ENCODE results near the gene KCNJ18. TPM values are rescaled to one million over a fixed set of nuclear protein-coding genes. Genes with fewer than 3 reads are reported as not detected.
"Not testable (repeated sequence)": the region's sequence is repeated elsewhere in the genome, so short reads cannot be mapped to it uniquely, and the experiment has no call there.

KCNJ18 gene
- total RNA-seq, 5 donors from 2014 or later (not counting 1 experiment from before 2014, with no cell fraction given), result not detected

DNA sequence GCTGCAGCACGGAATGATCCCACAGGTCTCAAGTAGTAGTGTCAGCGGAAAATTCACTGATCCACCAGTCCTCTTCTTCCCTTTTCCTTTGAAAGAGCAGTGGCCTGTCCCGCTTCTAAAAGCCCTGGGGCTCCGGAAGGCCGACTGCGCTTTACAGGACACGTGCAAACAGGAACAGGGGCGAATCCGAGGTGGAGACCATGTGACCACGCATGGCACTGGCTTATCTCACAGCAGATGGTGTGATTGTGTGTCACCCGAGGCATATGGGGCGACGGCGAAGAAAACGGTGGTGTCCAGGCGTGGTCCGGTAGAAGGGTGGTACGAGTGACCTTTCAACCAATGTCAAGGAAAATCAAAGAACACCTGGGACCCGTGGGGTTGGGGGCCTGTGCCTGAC, 12.0 kb upstream of the KCNJ18 start:
- POLR2A ChIA-PET, result no interaction called here
- Mint-ChIP-seq H3K4me3 (no peak overlapping the region), H3K27me3 (no peaks in the 10 kb centered on the region), H3K36me3 (no peaks in the 10 kb centered on the region), H3K27ac (no peak overlapping the region), H3K9me3 (peaks cover 0 to 8% (median 4%) of the 10 kb centered on the region in 3 donors), H3K4me1 (no peaks in the 10 kb centered on the region)
- no peaks in the 10 kb centered on the region for H3K4me1 ChIP-seq (ENCODE audit: control insufficient read depth in 1 of 2, extremely low read depth in 1 of 2, insufficient read depth in 2 of 2, low read length in 2 of 2)
- no peaks in the 10 kb centered on the region for H3K9me3 ChIP-seq
- ATAC-seq (replicated peaks in 1 of 4) (no peak), DNase-seq (peak in 1 of 35 experiments; percentile 22)
- CTCF ChIA-PET, result no interaction called here
- no peaks in the 10 kb centered on the region for H3K36me3 ChIP-seq (ENCODE audit: control insufficient read depth in 2 of 2, extremely low read depth in 1 of 2, insufficient read depth in 1 of 2, low read length in 1 of 2)
- H3K27me3 ChIP-seq (replicated peaks in 1 of 2; ENCODE audit: control insufficient read depth in 2 of 2, extremely low read depth in 1 of 2, insufficient read depth in 2 of 2, low read length in 1 of 2), result no peaks in the 10 kb centered on the region
- no peak overlapping the region for H3K27ac ChIP-seq (ENCODE audit: low read length)
- 84% methylated on average over 19 of the region's 19 CpGs for WGBS (ENCODE audit: insufficient coverage)
- no peak overlapping the region for H3K4me3 ChIP-seq (ENCODE audit: control insufficient read depth in 1 of 2, extremely low read depth in 1 of 2, low read length in 1 of 2)

DNA sequence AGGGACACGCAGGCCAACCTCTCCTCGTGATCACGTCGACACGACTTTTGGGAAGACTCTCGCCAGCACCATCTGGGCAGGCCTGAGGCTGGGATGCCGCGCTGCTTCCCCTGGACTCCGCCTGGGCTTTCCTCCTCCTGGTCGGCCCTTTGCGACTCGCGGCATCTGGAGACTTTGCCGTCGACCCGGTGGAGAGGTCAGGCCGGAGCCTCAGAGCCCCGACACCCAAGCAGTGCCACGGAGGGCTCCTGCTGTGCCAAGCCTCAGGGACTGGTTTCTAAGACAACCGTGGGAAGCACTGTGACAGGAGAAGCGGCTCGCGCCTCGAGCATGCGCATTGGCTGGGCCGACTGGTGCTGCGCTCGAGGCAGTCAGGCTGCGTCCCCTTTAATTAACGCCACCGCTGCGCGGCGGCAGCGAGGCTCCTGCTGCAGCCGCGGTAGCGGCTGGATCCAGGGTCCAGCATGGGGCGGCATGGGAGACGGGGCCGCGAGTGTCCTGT, 11.4 kb upstream of the KCNJ18 start:
- H3K27ac Mint-ChIP-seq; H3K27me3 ChIP-seq (replicated peaks in 1 of 2; ENCODE audit: control insufficient read depth in 2 of 2, extremely low read depth in 1 of 2, insufficient read depth in 2 of 2, low read length in 1 of 2); H3K4me1 Mint-ChIP-seq; H3K9me3 ChIP-seq; H3K4me3 ChIP-seq (ENCODE audit: control insufficient read depth in 1 of 2, extremely low read depth in 1 of 2, low read length in 1 of 2); H3K36me3 ChIP-seq (ENCODE audit: control insufficient read depth in 2 of 2, extremely low read depth in 1 of 2, insufficient read depth in 1 of 2, low read length in 1 of 2); H3K4me3 Mint-ChIP-seq; CTCF ChIA-PET; H3K27me3 Mint-ChIP-seq; H3K36me3 Mint-ChIP-seq; H3K4me1 ChIP-seq (ENCODE audit: control insufficient read depth in 1 of 2, extremely low read depth in 1 of 2, insufficient read depth in 2 of 2, low read length in 2 of 2); H3K9me3 Mint-ChIP-seq; H3K27ac ChIP-seq (ENCODE audit: low read length); POLR2A ChIA-PET; ATAC-seq (replicated peaks in 1 of 4): not testable (repeated sequence)
- 79% methylated on average over 39 of the region's 42 CpGs for WGBS (ENCODE audit: insufficient coverage)
- peak in 1 of 35 experiments; percentile 19 for DNase-seq

- H3K4me1 Mint-ChIP-seq; ATAC-seq (replicated peaks in 1 of 4); H3K27ac Mint-ChIP-seq; DNase-seq; CTCF ChIA-PET; H3K36me3 Mint-ChIP-seq; POLR2A ChIA-PET; H3K36me3 ChIP-seq (ENCODE audit: control insufficient read depth in 2 of 2, extremely low read depth in 1 of 2, insufficient read depth in 1 of 2, low read length in 1 of 2); H3K27me3 Mint-ChIP-seq; H3K4me1 ChIP-seq (ENCODE audit: control insufficient read depth in 1 of 2, extremely low read depth in 1 of 2, insufficient read depth in 2 of 2, low read length in 2 of 2); H3K9me3 ChIP-seq; H3K4me3 Mint-ChIP-seq; H3K27me3 ChIP-seq (replicated peaks in 1 of 2; ENCODE audit: control insufficient read depth in 2 of 2, extremely low read depth in 1 of 2, insufficient read depth in 2 of 2, low read length in 1 of 2); H3K9me3 Mint-ChIP-seq; H3K27ac ChIP-seq (ENCODE audit: low read length); H3K4me3 ChIP-seq (ENCODE audit: control insufficient read depth in 1 of 2, extremely low read depth in 1 of 2, low read length in 1 of 2): not testable (repeated sequence)
- 91% methylated on average over 15 of the region's 20 CpGs for WGBS (ENCODE audit: insufficient coverage)
Measured at GRCh38 chr17:21681576-21681975, 10.7 kb upstream of the KCNJ18 start.

DNA sequence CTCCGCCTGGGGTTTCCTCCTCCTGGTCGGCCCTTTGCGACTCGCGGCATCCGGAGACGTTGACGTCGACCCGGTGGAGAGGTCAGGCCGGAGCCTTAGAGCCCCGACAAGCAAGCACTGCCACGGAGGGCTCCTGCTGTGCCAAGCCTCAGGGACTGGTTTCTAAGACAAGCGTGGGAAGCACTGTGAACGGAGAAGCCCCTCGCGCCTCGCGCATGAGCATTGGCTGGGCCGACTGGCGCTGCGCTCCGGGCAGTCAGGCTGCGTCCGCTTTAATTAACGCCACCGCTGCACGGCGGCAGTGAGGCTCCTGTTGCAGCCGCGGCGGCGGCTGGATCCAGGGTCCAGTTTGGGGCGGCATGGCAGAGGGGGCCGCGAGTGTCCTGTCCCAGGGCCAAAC, 10.2 kb upstream of the KCNJ18 start:
- H3K4me3 Mint-ChIP-seq; ATAC-seq (replicated peaks in 1 of 4); H3K27ac Mint-ChIP-seq; POLR2A ChIA-PET; H3K36me3 ChIP-seq (ENCODE audit: control insufficient read depth in 2 of 2, extremely low read depth in 1 of 2, insufficient read depth in 1 of 2, low read length in 1 of 2); H3K4me3 ChIP-seq (ENCODE audit: control insufficient read depth in 1 of 2, extremely low read depth in 1 of 2, low read length in 1 of 2); H3K4me1 ChIP-seq (ENCODE audit: control insufficient read depth in 1 of 2, extremely low read depth in 1 of 2, insufficient read depth in 2 of 2, low read length in 2 of 2); H3K4me1 Mint-ChIP-seq; H3K27me3 Mint-ChIP-seq; H3K9me3 ChIP-seq; H3K27me3 ChIP-seq (replicated peaks in 1 of 2; ENCODE audit: control insufficient read depth in 2 of 2, extremely low read depth in 1 of 2, insufficient read depth in 2 of 2, low read length in 1 of 2); CTCF ChIA-PET; DNase-seq; H3K36me3 Mint-ChIP-seq; H3K27ac ChIP-seq (ENCODE audit: low read length): not testable (repeated sequence)
- H3K9me3 Mint-ChIP-seq, result peaks cover 0 to 14% (median 8%) of the 10 kb centered on the region in 3 donors
- WGBS (ENCODE audit: insufficient coverage), result 91% methylated on average over 31 of the region's 36 CpGs

DNA sequence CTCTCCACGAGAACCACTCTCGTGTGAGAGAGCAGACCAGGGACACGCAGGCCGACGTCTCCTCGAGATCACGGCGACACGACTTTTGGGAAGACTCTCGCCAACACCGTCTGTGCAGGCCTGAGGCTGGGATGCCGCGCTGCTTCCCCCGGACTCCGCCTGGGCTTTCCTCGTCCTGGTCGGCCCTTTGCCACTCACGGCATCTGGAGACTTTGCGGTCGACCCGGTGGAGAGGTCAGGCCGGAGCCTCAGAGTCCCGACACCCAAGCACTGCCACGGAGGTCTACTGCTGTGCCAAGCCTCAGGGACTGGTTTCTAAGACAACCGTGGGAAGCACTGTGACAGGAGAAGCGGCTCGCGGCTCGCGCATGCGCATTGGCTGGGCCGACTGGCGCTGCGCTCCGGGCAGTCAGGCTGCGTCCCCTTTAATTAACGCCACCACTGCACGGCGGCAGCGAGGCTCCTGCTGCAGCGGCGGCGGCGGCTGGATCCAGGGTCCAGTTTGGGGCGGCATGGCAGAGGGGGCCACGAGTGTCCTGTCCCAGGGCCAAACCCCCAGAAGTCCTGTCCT, 9.1 kb upstream of the KCNJ18 start:
- H3K4me3 Mint-ChIP-seq; H3K4me1 Mint-ChIP-seq; POLR2A ChIA-PET; H3K27me3 Mint-ChIP-seq; H3K4me3 ChIP-seq (ENCODE audit: control insufficient read depth in 1 of 2, extremely low read depth in 1 of 2, low read length in 1 of 2); H3K9me3 Mint-ChIP-seq; ATAC-seq (replicated peaks in 1 of 4); H3K36me3 Mint-ChIP-seq; H3K9me3 ChIP-seq; CTCF ChIA-PET; H3K4me1 ChIP-seq (ENCODE audit: control insufficient read depth in 1 of 2, extremely low read depth in 1 of 2, insufficient read depth in 2 of 2, low read length in 2 of 2); H3K27ac Mint-ChIP-seq; H3K27me3 ChIP-seq (replicated peaks in 1 of 2; ENCODE audit: control insufficient read depth in 2 of 2, extremely low read depth in 1 of 2, insufficient read depth in 2 of 2, low read length in 1 of 2); H3K36me3 ChIP-seq (ENCODE audit: control insufficient read depth in 2 of 2, extremely low read depth in 1 of 2, insufficient read depth in 1 of 2, low read length in 1 of 2); DNase-seq; H3K27ac ChIP-seq (ENCODE audit: low read length): not testable (repeated sequence)
- WGBS (ENCODE audit: insufficient coverage), result 91% methylated on average over 25 of the region's 46 CpGs

DNA sequence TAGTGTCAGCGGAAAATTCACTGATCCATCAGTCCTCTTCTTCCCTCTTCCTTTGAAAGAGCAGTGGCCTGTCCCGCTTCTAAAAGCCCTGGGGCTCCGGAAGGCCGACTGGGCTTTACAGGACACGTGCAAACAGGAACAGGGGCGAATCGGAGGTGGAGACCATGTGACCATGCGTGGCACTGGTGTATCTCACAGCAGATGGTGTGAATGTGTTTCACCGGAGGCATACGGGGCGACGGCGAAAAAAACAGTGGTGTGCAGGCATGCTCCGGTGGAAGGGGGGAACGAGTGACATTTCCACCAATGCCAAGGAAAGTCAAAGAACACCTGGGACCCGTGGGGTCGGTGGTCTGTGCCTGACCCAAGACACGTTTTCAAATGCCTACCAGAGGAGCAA, 8.4 kb upstream of the KCNJ18 start:
- H3K4me1 ChIP-seq (ENCODE audit: control insufficient read depth in 1 of 2, extremely low read depth in 1 of 2, insufficient read depth in 2 of 2, low read length in 2 of 2); H3K27ac ChIP-seq (ENCODE audit: low read length); H3K27ac Mint-ChIP-seq; H3K4me3 Mint-ChIP-seq; ATAC-seq (replicated peaks in 1 of 4); CTCF ChIA-PET; H3K9me3 Mint-ChIP-seq; H3K27me3 ChIP-seq (replicated peaks in 1 of 2; ENCODE audit: control insufficient read depth in 2 of 2, extremely low read depth in 1 of 2, insufficient read depth in 2 of 2, low read length in 1 of 2); H3K36me3 ChIP-seq (ENCODE audit: control insufficient read depth in 2 of 2, extremely low read depth in 1 of 2, insufficient read depth in 1 of 2, low read length in 1 of 2); H3K4me3 ChIP-seq (ENCODE audit: control insufficient read depth in 1 of 2, extremely low read depth in 1 of 2, low read length in 1 of 2); H3K27me3 Mint-ChIP-seq; H3K9me3 ChIP-seq; H3K4me1 Mint-ChIP-seq; H3K36me3 Mint-ChIP-seq; POLR2A ChIA-PET; DNase-seq: not testable (repeated sequence)
- 96% methylated on average over 7 of the region's 18 CpGs for WGBS (ENCODE audit: insufficient coverage)

GRCh38 chr17:21684384-21684783, 7.9 kb upstream of the KCNJ18 start:
- 84% methylated on average over 4 of the region's 33 CpGs for WGBS (ENCODE audit: insufficient coverage)
- H3K9me3 ChIP-seq; DNase-seq; H3K36me3 Mint-ChIP-seq; H3K27me3 ChIP-seq (replicated peaks in 1 of 2; ENCODE audit: control insufficient read depth in 2 of 2, extremely low read depth in 1 of 2, insufficient read depth in 2 of 2, low read length in 1 of 2); H3K27ac ChIP-seq (ENCODE audit: low read length); H3K9me3 Mint-ChIP-seq; POLR2A ChIA-PET; H3K4me1 ChIP-seq (ENCODE audit: control insufficient read depth in 1 of 2, extremely low read depth in 1 of 2, insufficient read depth in 2 of 2, low read length in 2 of 2); H3K27me3 Mint-ChIP-seq; H3K4me1 Mint-ChIP-seq; H3K4me3 ChIP-seq (ENCODE audit: control insufficient read depth in 1 of 2, extremely low read depth in 1 of 2, low read length in 1 of 2); H3K4me3 Mint-ChIP-seq; CTCF ChIA-PET; H3K36me3 ChIP-seq (ENCODE audit: control insufficient read depth in 2 of 2, extremely low read depth in 1 of 2, insufficient read depth in 1 of 2, low read length in 1 of 2); H3K27ac Mint-ChIP-seq; ATAC-seq (replicated peaks in 1 of 4): not testable (repeated sequence)

Data from T-cell (primary cell).